Skeletal muscle satellite cell (primary cell): ENCODE results near the gene TAF1C.

Experiments
- H3K27me3 ChIP-seq: 2 replicates; pipeline ENCODE4 v1.7.0; 2013; ENCODE audit warnings: low read length; ENCODE audit not compliant: control insufficient read depth, insufficient read depth
- H3K36me3 ChIP-seq: 2 replicates; pipeline ENCODE4 v1.7.0; 2013; ENCODE audit warnings: mild to moderate bottlenecking, control low read depth, low read length; ENCODE audit not compliant: insufficient read depth
- H3K4me1 ChIP-seq: 2 replicates; pipeline ENCODE4 v1.7.0; 2013; ENCODE audit warnings: low read length; ENCODE audit not compliant: control insufficient read depth, insufficient read depth
- H3K4me2 ChIP-seq: 2 replicates; pipeline ENCODE4 v1.7.0; 2013; ENCODE audit warnings: mild to moderate bottlenecking, low read length
- H3K4me3 ChIP-seq: 2 replicates; pipeline ENCODE4 v1.7.0; 2013; ENCODE audit warnings: low read length
- H3K9ac ChIP-seq: 2 replicates; pipeline ENCODE4 v1.7.0; 2013; ENCODE audit warnings: mild to moderate bottlenecking, low read depth, low read length, moderate library complexity
- H3K9me3 ChIP-seq: replicated peaks from 2 replicates; pipeline ENCODE4 v1.7.0; 2013; ENCODE audit warnings: mild to moderate bottlenecking, control low read depth, low read length

TAF1C gene

DNA sequence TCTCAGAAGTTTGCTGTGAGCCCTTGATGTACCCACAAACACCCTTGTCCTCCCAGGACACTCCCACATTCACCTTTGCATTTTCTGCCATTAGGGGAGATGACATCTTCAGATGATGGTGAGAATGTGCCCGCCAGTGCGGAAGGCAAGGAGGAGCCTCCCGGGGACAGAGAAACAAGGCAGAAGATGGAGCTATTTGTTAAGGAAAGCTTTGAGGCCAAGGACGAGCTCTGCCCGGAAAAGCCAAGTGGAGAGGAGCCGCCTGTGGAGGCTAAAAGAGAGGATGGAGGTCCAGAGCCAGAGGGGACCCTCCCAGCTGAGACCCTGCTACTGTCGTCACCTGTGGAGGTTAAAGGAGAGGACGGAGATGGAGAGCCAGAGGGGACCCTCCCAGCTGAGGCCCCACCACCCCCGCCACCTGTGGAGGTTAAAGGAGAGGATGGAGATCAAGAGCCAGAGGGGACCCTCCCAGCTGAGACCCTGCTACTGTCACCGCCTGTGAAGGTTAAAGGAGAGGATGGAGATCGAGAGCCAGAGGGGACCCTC is 17.0 kb downstream of the TAF1C start:
- Histone ChIP-seq H3K27me3 (peaks cover 34% of the 10 kb centered on the region), H3K36me3 (no peaks in the 10 kb centered on the region), H3K9ac (no peak overlapping the region), H3K9me3 (no peaks in the 10 kb centered on the region), H3K4me2 (no peak overlapping the region), H3K4me3 (no peak overlapping the region), H3K4me1 (no peaks in the 10 kb centered on the region)

GRCh38 chr16:84166796-84167695 is 19.8 kb downstream of the TAF1C start:
- H3K27me3 ChIP-seq, result peaks cover 42% of the 10 kb centered on the region
- H3K4me1 ChIP-seq, result no peaks in the 10 kb centered on the region
- H3K4me3 ChIP-seq, result no peak overlapping the region
- H3K9ac ChIP-seq, result no peak overlapping the region
- H3K9me3 ChIP-seq, result no peaks in the 10 kb centered on the region
- no peak overlapping the region for H3K4me2 ChIP-seq
- H3K36me3 ChIP-seq, result no peaks in the 10 kb centered on the region

DNA sequence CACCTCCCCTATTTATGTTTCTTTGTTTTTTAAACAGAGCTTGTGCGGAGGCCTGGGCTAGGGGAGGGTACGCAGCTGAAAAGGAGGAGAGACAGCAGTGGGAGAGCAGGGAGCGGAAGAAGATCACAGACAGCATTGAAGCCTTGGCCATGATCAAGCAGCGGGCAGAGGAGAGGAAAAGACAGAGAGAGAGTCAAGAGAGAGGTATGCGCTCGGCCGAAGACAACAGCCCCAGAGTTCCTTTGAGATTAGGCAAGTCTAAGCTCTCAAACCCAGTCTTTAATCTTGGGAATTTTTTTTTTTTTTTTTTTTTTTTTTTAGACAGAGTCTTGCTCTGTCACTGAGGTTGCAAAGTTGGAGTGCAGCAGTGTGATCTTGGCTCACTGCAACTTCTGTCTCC is 21.1 kb downstream of the TAF1C start:
- Histone ChIP-seq H3K27me3 (peaks cover 54% of the 10 kb centered on the region), H3K9ac (no peak overlapping the region), H3K4me1 (no peaks in the 10 kb centered on the region), H3K4me2 (no peak overlapping the region), H3K36me3 (no peaks in the 10 kb centered on the region), H3K4me3 (no peak overlapping the region), H3K9me3 (no peaks in the 10 kb centered on the region)

- peaks cover 72% of the 10 kb centered on the region for H3K27me3 ChIP-seq
- H3K4me3 ChIP-seq, result no peak overlapping the region
- no peak overlapping the region for H3K9ac ChIP-seq
- no peaks in the 10 kb centered on the region for H3K9me3 ChIP-seq
- H3K36me3 ChIP-seq, result no peaks in the 10 kb centered on the region
- H3K4me2 ChIP-seq, result no peak overlapping the region
- H3K4me1 ChIP-seq, result no peaks in the 10 kb centered on the region
These were observed 25.1 kb downstream of the TAF1C start for GRCh38 chr16:84161801-84162200.

DNA sequence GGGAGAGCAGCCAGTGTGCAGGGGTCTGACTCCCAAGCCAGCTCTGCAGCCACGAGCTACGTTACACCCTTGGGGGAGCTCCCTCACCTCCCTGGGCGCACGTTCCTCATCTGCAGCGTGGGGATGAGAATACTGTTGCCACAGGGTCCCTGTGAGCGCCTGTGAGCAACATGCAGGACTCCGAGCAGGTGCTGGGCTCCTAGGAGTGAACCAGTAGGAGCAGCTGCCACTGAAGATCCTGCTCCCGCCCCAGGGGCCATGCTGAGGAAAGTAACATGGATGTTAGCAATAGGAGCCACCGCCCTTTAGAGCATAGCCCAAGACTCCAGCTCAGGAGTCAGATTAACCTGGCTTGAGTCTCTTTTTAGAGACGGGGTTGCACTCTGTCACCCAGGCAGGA is 25.8 kb downstream of the TAF1C start:
- H3K4me2 ChIP-seq, result no peak overlapping the region
- no peak overlapping the region for H3K4me3 ChIP-seq
- H3K36me3 ChIP-seq, result no peaks in the 10 kb centered on the region
- H3K9me3 ChIP-seq, result no peaks in the 10 kb centered on the region
- no peak overlapping the region for H3K9ac ChIP-seq
- peaks cover 67% of the 10 kb centered on the region for H3K27me3 ChIP-seq
- no peaks in the 10 kb centered on the region for H3K4me1 ChIP-seq

DNA sequence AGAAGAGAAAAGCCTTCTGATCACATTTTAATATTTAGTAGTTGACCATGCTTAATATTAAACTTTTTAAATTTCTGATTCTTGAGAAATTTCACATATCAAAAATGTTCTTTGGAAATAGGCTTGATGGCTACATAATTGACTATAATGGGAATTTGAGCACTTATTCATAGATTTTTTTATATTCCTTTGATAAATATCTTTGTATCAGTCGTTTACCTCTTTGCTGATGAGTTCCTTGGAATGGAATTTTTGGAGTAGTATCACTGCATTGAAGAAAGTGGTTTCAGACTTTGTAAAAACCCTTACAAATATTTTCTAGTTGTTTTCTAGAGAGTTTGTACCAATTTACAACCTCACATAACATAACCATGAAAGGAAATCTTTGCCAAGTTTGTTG is 27.1 kb downstream of the TAF1C start:
- Histone ChIP-seq H3K4me1 (no peaks in the 10 kb centered on the region), H3K4me2 (no peak overlapping the region), H3K27me3 (peaks cover 61% of the 10 kb centered on the region), H3K36me3 (no peaks in the 10 kb centered on the region), H3K9me3 (no peaks in the 10 kb centered on the region), H3K4me3 (no peak overlapping the region), H3K9ac (no peak overlapping the region)

DNA sequence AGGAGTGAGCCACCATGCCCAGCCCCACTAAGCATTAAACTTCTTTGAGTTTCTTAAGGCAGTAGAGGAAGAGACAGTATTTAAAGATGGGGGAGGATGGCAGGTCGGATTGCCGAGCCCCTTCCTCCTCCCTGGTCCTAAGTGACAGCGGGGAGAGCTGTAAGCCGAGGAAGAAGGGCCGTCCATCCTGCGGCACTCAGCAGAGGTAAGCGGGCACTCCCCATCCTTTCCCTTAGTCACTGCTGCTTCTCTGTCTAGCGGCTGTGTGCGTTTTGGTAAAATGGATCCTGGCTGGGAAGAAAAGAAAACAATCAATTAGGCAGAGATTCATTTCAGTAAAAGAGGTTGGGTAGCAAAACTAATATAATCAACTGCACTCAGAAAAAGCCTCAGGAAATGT is 27.9 kb downstream of the TAF1C start:
- peaks cover 54% of the 10 kb centered on the region for H3K27me3 ChIP-seq
- no peaks in the 10 kb centered on the region for H3K9me3 ChIP-seq
- H3K4me3 ChIP-seq, result no peak overlapping the region
- H3K4me2 ChIP-seq, result no peak overlapping the region
- no peaks in the 10 kb centered on the region for H3K36me3 ChIP-seq
- no peaks in the 10 kb centered on the region for H3K4me1 ChIP-seq
- H3K9ac ChIP-seq, result no peak overlapping the region

DNA sequence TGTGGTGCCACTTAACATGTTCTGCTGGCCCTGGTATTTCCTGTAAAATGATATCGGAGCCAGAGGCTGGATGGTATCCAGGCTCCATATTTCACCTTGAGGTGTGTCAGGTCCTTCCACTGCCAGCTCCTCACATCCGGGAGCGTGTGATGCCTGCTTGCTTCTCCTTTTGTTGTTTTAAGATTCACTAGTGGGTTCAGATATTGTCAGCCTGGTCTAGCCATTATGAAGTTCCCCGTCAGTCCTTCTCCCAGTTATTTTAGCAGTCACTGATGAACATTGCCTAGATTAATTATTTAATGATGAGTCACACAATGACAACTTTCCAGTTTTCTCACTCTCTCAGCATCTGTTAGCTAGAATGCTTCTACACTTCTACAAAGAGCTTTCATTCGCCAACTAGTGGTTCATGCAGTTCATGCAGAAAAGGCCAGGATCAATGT is 30.5 kb downstream of the TAF1C start:
- peaks cover 44% of the 10 kb centered on the region for H3K27me3 ChIP-seq
- no peak overlapping the region for H3K4me3 ChIP-seq
- no peak overlapping the region for H3K4me2 ChIP-seq
- no peak overlapping the region for H3K9ac ChIP-seq
- H3K9me3 ChIP-seq, result no peaks in the 10 kb centered on the region
- H3K4me1 ChIP-seq, result no peaks in the 10 kb centered on the region
- H3K36me3 ChIP-seq, result no peaks in the 10 kb centered on the region

- Histone ChIP-seq H3K27me3 (peaks cover 44% of the 10 kb centered on the region), H3K4me3 (no peak overlapping the region), H3K9me3 (no peaks in the 10 kb centered on the region), H3K4me1 (no peaks in the 10 kb centered on the region), H3K4me2 (no peak overlapping the region), H3K36me3 (no peaks in the 10 kb centered on the region), H3K9ac (no peak overlapping the region)
These were observed 31.1 kb downstream of the TAF1C start for GRCh38 chr16:84155771-84156170.

- Histone ChIP-seq H3K4me2 (no peak overlapping the region), H3K36me3 (no peaks in the 10 kb centered on the region), H3K4me3 (no peak overlapping the region), H3K27me3 (peaks cover 44% of the 10 kb centered on the region), H3K9me3 (no peaks in the 10 kb centered on the region), H3K4me1 (no peaks in the 10 kb centered on the region), H3K9ac (no peak overlapping the region)
These were observed 31.6 kb downstream of the TAF1C start for GRCh38 chr16:84155226-84155625.

DNA sequence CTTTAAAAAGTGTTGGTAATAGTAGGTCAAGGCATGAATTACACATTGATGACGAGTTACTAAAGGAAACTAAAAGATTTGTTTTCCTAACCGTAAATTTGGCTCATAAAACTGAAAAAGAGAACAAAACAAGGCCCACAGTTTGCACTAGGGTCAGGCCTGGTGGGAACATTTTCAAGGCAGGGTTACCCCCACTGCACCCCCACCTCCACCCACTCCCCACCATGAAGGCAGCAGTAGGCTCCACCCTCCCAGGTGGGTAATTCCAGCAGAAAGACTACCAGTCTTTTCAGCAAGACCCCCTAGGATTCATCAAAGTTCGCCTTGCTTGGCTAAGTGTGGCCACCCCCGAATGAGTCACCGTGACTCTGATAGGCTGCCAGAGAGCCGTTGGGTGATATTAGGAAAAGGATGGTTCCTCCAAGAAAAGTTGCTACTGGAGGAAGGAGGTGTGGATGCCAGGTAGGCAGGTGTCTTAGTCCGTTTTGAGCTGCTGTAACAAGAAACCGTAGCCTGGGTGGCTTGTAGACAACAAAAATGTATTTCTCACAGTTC is 33.1 kb downstream of the TAF1C start:
- Histone ChIP-seq H3K4me2 (peak overlapping the region; percentile 4), H3K36me3 (no peaks in the 10 kb centered on the region), H3K9me3 (no peaks in the 10 kb centered on the region), H3K4me3 (no peak overlapping the region), H3K4me1 (no peaks in the 10 kb centered on the region), H3K27me3 (peaks cover 33% of the 10 kb centered on the region), H3K9ac (no peak overlapping the region)
